Measurements from ENCODE around the gene MCF2L2.

MCF2L2 gene

DNA sequence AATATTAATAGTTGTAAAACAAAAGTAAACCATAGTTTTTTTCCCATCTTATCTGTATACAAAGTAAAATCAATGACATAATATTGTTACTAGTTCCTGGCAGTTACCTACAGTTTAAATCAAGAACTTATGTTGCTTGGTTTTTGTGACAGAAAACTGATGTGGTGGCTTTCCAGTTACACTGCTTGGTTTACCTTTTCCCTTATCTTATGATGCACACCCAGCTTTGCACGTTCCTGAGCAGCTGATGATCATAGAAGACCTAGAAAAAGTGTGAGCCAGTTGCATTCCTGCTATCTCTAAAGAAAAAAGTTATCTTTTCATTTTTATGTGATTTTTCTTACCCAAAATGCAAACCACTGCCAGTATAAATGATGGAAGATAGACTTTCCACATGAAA lies 229.5 kb downstream of the MCF2L2 start:
- no peaks in the 10 kb centered on the region for H3K27me3 ChIP-seq (replicated peaks; ENCODE audit: control insufficient read depth, insufficient read depth, low read length)
- no peaks in the 10 kb centered on the region for H3K36me3 ChIP-seq (ENCODE audit: control insufficient read depth, insufficient read depth, low read length)
- TF ChIP-seq, protein P1, sequence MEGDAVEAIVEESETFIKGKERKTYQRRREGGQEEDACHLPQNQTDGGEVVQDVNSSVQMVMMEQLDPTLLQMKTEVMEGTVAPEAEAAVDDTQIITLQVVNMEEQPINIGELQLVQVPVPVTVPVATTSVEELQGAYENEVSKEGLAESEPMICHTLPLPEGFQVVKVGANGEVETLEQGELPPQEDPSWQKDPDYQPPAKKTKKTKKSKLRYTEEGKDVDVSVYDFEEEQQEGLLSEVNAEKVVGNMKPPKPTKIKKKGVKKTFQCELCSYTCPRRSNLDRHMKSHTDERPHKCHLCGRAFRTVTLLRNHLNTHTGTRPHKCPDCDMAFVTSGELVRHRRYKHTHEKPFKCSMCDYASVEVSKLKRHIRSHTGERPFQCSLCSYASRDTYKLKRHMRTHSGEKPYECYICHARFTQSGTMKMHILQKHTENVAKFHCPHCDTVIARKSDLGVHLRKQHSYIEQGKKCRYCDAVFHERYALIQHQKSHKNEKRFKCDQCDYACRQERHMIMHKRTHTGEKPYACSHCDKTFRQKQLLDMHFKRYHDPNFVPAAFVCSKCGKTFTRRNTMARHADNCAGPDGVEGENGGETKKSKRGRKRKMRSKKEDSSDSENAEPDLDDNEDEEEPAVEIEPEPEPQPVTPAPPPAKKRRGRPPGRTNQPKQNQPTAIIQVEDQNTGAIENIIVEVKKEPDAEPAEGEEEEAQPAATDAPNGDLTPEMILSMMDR (IDR thresholded peaks at IDR 0.05; ENCODE audit: insufficient read depth, low read length, poor library complexity, severe bottlenecking) = no peak
- no peak overlapping the region for H3K4me3 ChIP-seq (replicated peaks; ENCODE audit: low read depth, low read length)
- DNase-seq (ENCODE audit: extremely low read depth, insufficient read length) = no peak

DNA sequence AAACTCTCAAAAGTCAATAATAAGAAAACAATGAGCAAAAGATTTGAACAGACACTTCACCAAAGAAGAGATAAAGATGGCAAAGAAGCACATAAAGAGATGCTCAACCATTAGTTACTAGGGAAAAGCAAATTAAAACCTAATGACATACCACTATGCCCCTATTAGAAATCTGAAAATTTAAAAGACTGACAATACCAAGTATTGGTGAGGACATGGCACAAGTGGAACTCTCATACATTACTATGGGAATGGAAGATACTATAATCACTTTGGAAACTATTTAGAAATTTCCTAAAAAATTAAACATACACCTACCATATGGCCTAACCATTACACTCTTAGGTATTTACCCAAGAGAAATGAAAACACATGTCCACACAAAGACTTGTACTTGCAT lies 230.7 kb downstream of the MCF2L2 start:
- no peak overlapping the region for H3K4me3 ChIP-seq (replicated peaks; ENCODE audit: low read depth, low read length)
- TF ChIP-seq, protein P1 (IDR thresholded peaks at IDR 0.05; ENCODE audit: insufficient read depth, low read length, poor library complexity, severe bottlenecking) = no peak
- no peaks in the 10 kb centered on the region for H3K27me3 ChIP-seq (replicated peaks; ENCODE audit: control insufficient read depth, insufficient read depth, low read length)
- no peak for DNase-seq (ENCODE audit: extremely low read depth, insufficient read length)
- no peaks in the 10 kb centered on the region for H3K36me3 ChIP-seq (ENCODE audit: control insufficient read depth, insufficient read depth, low read length)

DNA sequence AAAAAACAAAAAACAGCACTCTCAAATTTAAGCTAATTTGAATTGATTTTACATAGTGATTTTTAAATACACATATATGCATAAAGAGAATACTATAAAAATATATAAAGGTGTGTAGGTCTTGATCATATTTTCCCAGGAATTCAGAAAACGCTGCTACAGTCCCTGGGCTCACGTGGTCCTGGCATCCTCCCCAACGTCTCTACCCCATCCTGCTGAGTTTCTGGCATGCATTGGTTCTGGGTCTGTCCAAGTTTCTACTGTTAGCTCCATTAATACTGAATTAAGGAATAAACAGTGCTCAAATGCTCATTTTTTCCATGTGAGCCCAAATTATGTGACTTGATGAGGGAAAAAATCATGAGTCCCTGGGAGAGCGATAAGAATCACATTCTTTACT lies 233.2 kb downstream of the MCF2L2 start:
- no peak for DNase-seq (ENCODE audit: extremely low read depth, insufficient read length)
- no peaks in the 10 kb centered on the region for H3K27me3 ChIP-seq (replicated peaks; ENCODE audit: control insufficient read depth, insufficient read depth, low read length)
- no peak overlapping the region for H3K4me3 ChIP-seq (replicated peaks; ENCODE audit: low read depth, low read length)
- TF ChIP-seq, protein P1 (IDR thresholded peaks at IDR 0.05; ENCODE audit: insufficient read depth, low read length, poor library complexity, severe bottlenecking) = no peak
- no peaks in the 10 kb centered on the region for H3K36me3 ChIP-seq (ENCODE audit: control insufficient read depth, insufficient read depth, low read length)

DNA sequence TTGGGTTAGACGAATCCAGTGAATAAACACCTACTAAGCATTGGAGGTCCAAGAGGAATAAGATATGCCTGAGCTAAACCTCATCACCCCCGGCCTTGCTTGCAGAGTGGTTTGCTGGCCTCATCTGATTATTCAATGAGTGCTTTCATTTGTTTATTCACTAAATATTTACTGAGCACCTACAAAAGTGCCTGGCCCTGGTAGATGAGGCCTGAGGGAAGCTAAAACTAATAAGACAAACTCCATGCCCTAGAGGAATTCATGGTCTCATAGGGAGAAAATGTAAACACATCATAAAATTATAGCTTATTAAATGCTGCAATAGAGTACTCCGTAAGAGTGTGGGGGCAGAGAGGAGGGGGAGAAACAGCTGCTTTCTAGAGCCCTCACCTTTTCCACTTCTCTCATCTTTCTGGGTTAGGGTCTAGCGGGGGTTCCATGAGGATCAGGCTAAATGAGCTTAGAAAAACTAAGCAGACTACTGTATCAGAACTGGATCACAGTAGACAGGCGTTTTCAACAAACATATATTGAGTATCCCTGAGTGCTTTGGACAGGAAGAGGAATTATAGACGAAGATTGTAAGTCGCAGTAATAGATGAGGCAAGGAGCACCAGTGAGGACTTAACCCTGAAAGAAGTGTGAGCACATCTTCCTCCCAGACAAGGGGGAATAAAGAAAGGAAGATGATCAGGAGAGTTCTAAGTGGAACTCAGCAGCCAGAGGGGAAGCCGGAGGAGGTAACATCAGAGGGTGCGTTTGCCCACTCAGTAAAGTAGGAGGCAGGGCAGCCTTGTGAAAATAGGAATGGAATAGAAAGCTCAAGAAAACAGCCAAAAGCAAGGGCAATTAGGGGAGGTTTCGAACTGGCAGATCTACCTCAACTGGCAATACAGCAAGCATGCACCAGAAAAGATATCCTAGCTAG lies 234.4 kb downstream of the MCF2L2 start:
- TF ChIP-seq, protein P1 (IDR thresholded peaks at IDR 0.05; ENCODE audit: insufficient read depth, low read length, poor library complexity, severe bottlenecking) = no peak
- no peaks in the 10 kb centered on the region for H3K36me3 ChIP-seq (ENCODE audit: control insufficient read depth, insufficient read depth, low read length)
- no peaks in the 10 kb centered on the region for H3K27me3 ChIP-seq (replicated peaks; ENCODE audit: control insufficient read depth, insufficient read depth, low read length)
- no peak overlapping the region for H3K4me3 ChIP-seq (replicated peaks; ENCODE audit: low read depth, low read length)
- no peak for DNase-seq (ENCODE audit: extremely low read depth, insufficient read length)

DNA sequence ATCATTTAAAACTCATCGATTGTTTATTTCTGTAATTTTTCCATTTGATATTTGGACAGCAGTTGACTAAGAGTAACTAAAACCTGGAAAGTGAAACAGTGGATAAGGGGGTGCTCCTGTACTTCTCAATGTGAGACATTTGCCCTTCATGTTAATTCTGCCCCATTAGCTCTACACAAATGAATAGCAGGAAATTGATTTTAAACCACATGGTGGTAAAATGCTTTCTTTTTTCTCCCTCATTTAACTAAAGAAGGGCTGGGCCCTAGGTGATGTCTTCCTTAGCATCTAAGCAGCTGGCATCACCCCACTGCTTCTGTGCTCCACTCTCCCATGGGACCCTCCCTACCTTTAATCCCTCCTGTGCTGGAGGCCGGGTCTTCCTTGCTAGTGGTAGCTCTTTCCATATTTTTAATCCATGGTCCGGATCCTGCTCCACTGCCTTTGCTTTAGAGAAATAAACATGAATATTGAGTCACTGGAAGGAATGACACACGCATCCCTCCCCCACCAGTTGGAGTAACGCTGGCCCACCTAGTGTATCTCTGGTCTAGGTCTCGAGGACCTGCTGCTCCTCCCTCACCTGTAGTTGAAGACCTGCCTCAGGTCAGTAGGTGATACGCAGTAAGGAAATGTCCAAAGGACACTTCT lies 235.6 kb downstream of the MCF2L2 start:
- no peak for DNase-seq (ENCODE audit: extremely low read depth, insufficient read length)

More for the DNA sequence above, 235.6 kb downstream of the MCF2L2 start:
- no peak overlapping the region for H3K4me3 ChIP-seq (replicated peaks; ENCODE audit: low read depth, low read length)
- no peaks in the 10 kb centered on the region for H3K36me3 ChIP-seq (ENCODE audit: control insufficient read depth, insufficient read depth, low read length)
- TF ChIP-seq, protein P1 (IDR thresholded peaks at IDR 0.05; ENCODE audit: insufficient read depth, low read length, poor library complexity, severe bottlenecking) = no peak
- H3K27me3 ChIP-seq (replicated peaks; ENCODE audit: control insufficient read depth, insufficient read depth, low read length) = no peaks in the 10 kb centered on the region

Data from GM06990 (cell line).